Measurements from ENCODE around the gene MCC. TPM values are rescaled to one million over a fixed set of nuclear protein-coding genes. Genes with fewer than 3 reads are reported as not detected.

Gene MCC
- total RNA-seq, 1 donor from 2014 or later: 33.9 TPM

DNA sequence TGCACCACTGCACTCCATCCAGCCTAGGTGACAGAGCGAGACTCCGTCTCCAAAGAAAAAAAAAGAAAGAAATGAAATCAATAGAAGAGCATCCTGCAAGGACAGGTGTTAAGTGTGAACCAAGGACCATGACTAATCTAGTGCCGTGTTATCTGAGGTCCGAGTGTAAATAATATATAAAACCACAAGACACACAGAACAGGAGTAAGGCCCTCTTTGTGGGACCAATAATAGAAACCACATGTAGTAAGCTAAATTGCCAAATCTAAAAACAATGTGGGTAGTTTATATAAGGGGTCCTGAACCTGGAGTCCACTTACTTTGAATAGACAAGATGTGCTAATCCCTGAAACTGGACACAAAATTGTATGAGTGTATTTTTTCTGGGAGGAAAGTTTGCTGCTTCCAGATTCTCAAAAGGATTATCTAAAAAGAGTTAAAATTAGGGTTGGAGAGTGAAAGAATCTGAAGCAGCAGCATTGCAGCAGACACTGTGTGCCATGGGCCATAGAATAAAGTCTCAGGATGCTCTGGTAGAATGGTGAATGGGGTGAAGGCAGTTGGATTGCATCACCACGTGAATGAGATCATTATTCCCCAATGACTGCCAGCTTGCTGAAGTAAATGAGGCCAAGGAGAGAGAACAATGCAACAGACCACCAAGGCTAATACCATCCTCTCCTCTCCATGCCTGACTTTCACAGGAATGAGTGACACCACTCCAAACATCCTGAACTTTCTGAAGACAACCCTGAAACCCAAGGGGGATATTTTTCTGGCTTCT lies 288.9 kb downstream of the MCC start:
- no peak overlapping the region for H3K4me3 Mint-ChIP-seq
- no peaks in the 10 kb centered on the region for H3K27me3 Mint-ChIP-seq (ENCODE audit: low read depth)
- no peak overlapping the region for H3K27ac Mint-ChIP-seq
- TF ChIP-seq, protein P1, sequence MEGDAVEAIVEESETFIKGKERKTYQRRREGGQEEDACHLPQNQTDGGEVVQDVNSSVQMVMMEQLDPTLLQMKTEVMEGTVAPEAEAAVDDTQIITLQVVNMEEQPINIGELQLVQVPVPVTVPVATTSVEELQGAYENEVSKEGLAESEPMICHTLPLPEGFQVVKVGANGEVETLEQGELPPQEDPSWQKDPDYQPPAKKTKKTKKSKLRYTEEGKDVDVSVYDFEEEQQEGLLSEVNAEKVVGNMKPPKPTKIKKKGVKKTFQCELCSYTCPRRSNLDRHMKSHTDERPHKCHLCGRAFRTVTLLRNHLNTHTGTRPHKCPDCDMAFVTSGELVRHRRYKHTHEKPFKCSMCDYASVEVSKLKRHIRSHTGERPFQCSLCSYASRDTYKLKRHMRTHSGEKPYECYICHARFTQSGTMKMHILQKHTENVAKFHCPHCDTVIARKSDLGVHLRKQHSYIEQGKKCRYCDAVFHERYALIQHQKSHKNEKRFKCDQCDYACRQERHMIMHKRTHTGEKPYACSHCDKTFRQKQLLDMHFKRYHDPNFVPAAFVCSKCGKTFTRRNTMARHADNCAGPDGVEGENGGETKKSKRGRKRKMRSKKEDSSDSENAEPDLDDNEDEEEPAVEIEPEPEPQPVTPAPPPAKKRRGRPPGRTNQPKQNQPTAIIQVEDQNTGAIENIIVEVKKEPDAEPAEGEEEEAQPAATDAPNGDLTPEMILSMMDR (IDR thresholded peaks at IDR 0.05; ENCODE audit: unreplicated experiment): no peak
- no peaks in the 10 kb centered on the region for H3K9me3 Mint-ChIP-seq
- H3K36me3 Mint-ChIP-seq: no peaks in the 10 kb centered on the region
- peaks cover 57% of the 10 kb centered on the region for H3K4me1 Mint-ChIP-seq
- DNase-seq (ENCODE audit: low spot score in 2 of 2, unreplicated experiment in 2 of 2): no peak

DNA sequence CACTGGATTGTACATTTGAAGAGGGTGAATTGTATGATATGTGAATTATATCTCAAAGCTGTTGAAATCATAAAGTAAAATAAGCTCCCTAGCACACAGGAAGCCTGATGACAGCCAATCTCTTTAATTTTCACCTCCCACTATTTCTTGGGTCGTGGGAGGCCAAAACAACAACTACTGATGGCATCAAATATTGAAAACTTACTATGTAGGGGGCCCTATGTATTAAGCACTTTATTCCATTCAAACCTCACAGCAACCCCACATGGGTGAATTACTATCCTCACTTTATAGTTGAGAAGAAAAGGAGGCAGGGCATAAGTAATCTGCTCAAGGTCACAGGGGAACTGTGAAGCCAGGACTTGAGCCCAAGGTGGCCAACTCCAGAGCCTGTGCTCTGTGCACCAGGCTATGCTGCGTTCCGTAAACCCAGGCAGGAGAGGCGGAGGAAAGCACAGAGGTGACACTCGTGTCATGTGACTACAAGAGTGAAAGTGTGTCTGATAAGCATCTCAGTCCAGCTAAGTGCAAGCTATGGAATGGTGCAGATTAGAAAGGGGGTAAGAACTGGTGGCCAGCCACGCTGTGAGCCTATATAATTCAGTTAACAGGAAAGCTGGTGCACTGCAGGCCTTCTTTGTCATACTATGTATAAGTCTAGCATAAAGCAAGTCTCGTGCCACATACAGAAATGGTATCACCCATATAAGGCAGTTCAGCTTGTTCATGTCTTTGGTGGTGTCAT lies 290.6 kb downstream of the MCC start:
- no peak for DNase-seq (ENCODE audit: low spot score in 2 of 2, unreplicated experiment in 2 of 2)
- Mint-ChIP-seq H3K4me1 (peaks cover 43% of the 10 kb centered on the region), H3K36me3 (peaks cover 7% of the 10 kb centered on the region), H3K4me3 (no peak overlapping the region), H3K9me3 (peaks cover 12% of the 10 kb centered on the region), H3K27me3 (ENCODE audit: low read depth) (no peaks in the 10 kb centered on the region), H3K27ac (no peak overlapping the region)
- TF ChIP-seq, protein P1 (IDR thresholded peaks at IDR 0.05; ENCODE audit: unreplicated experiment): no peak

DNA sequence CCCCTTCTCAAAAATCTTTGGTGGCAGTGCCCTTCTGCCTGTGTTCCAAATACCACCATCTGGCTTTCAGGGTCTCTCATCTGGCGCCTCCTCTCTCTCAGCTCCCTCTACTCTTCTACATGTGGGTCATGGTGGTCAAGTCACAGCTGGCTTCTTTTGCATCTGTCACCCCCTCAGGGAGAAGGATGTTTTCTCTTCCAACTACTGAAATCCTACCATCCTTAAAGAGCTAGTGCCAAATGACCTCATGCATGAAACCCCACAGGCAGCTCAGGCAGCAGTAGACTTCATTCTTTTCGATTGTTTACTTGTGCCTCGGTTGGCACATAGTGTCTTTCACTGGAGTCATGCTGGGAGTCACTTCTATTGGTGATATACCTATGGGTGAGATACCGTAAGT lies 292.5 kb downstream of the MCC start:
- peaks cover 14% of the 10 kb centered on the region for H3K9me3 Mint-ChIP-seq
- H3K27me3 Mint-ChIP-seq (ENCODE audit: low read depth): no peaks in the 10 kb centered on the region
- DNase-seq (ENCODE audit: low spot score in 2 of 2, unreplicated experiment in 2 of 2): no peak
- no peak overlapping the region for H3K4me3 Mint-ChIP-seq
- no peak overlapping the region for H3K27ac Mint-ChIP-seq
- TF ChIP-seq, protein P1 (IDR thresholded peaks at IDR 0.05; ENCODE audit: unreplicated experiment): no peak
- peaks cover 28% of the 10 kb centered on the region for H3K4me1 Mint-ChIP-seq
- H3K36me3 Mint-ChIP-seq: peaks cover 11% of the 10 kb centered on the region

DNA sequence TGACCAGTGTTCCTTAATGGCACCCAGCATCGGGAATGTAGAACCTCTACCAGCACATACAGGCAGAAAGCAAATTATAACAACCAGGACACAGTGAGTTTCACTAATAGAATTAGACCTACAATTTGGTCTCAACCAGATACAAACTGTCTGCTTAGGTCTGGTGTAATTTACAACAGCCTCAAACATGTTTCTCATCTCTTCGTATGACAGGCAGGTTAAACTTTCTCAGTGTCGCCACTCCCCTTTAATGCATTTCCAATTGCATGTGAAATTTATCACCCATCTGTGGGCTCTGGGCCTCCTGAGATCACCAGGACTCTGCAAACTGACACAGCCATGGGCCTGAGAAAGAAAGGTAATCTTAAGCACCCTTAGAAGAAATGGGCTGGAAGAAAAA lies 293.0 kb downstream of the MCC start:
- peaks cover 11% of the 10 kb centered on the region for H3K36me3 Mint-ChIP-seq
- no peak for DNase-seq (ENCODE audit: low spot score in 2 of 2, unreplicated experiment in 2 of 2)
- TF ChIP-seq, protein P1 (IDR thresholded peaks at IDR 0.05; ENCODE audit: unreplicated experiment): no peak
- H3K27me3 Mint-ChIP-seq (ENCODE audit: low read depth): no peaks in the 10 kb centered on the region
- H3K27ac Mint-ChIP-seq: no peak overlapping the region
- H3K9me3 Mint-ChIP-seq: peaks cover 14% of the 10 kb centered on the region
- no peak overlapping the region for H3K4me3 Mint-ChIP-seq
- peaks cover 23% of the 10 kb centered on the region for H3K4me1 Mint-ChIP-seq

DNA sequence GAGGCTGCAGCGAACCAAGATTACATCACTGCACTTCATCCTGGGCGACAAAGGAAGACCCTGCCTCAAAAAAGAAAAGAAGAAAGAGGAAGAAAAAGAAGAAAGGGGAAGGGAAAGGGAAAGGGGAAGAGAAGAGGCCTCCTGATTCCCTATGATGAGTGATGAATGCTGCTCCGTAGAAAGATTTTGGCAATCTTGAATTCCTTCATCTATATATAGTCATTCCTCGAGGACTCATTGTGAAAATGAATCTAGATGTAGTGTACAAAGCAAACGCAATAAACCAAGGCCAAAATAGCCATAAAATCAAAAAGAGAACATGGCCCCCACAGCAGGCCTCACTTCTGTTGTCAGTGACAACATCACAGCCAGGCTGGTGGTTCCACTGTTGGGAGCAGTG lies 293.7 kb downstream of the MCC start:
- Mint-ChIP-seq H3K4me3 (no peak overlapping the region), H3K9me3 (peaks cover 14% of the 10 kb centered on the region), H3K27me3 (ENCODE audit: low read depth) (no peaks in the 10 kb centered on the region), H3K27ac (no peak overlapping the region), H3K36me3 (peaks cover 11% of the 10 kb centered on the region), H3K4me1 (peaks cover 20% of the 10 kb centered on the region)
- TF ChIP-seq, protein P1 (IDR thresholded peaks at IDR 0.05; ENCODE audit: unreplicated experiment): no peak
- no peak for DNase-seq (ENCODE audit: low spot score in 2 of 2, unreplicated experiment in 2 of 2)

Measured in mesothelial cell of epicardium (in vitro differentiated cells).